HepG2 (cell line): ENCODE results near the gene SLC25A38. TPM values are rescaled to one million over a fixed set of nuclear protein-coding genes. Genes with fewer than 3 reads are reported as not detected.

Source experiments
- CBX2 ChIP-seq, 2 experiments: fragments of 200-600 bp in 1 of 2; sonication (generic); formaldehyde crosslinking in 1 of 2; IDR thresholded peaks; 2 replicates each; pipeline versions ENCODE4 v1.7.0 to v1.8.1; 2018 to 2022; ENCODE audit warnings: low read depth in 2 of 2, low read length in 1 of 2, mild to moderate bottlenecking in 1 of 2, missing genetic modification reagents in 1 of 2
- DBP ChIP-seq: sonication (generic); formaldehyde crosslinking; IDR thresholded peaks from 2 replicates; pipeline ENCODE4 v1.4.0; 2020; ENCODE audit warnings: missing genetic modification reagents; ENCODE audit errors: not compliant biosample characterization
- GLI4 ChIP-seq: sonication (generic); formaldehyde crosslinking; IDR thresholded peaks from 2 replicates; pipeline ENCODE4 v1.5.1; 2020; ENCODE audit warnings: missing genetic modification reagents, mild to moderate bottlenecking, moderate library complexity, borderline replicate concordance
- KAT7 ChIP-seq: IDR thresholded peaks from 2 replicates; pipeline ENCODE4 v1.6.1; 2018; ENCODE audit warnings: borderline replicate concordance, missing compliant biosample characterization
- KLF16 ChIP-seq, 2 experiments: sonication (generic) in 1 of 2; formaldehyde crosslinking in 1 of 2; IDR thresholded peaks; 2 replicates each; pipeline versions ENCODE4 v1.6.1 to v1.8.0; 2016 to 2023; ENCODE audit warnings: missing genetic modification reagents in 2 of 2, missing compliant biosample characterization in 1 of 2
- MAF1 ChIP-seq: sonication (generic); formaldehyde crosslinking; IDR thresholded peaks from 2 replicates; pipeline ENCODE4 v1.5.0; 2020; ENCODE audit warnings: missing genetic modification reagents, borderline replicate concordance
- MBNL3 ChIP-seq: fragments of 250-450 bp; sonication (Bioruptor Pico); conservative IDR thresholded peaks from 2 replicates; pipeline ENCODE4 v1.8.0; 2022; ENCODE audit warnings: mild to moderate bottlenecking, inconsistent platforms
- NFYC ChIP-seq: IDR thresholded peaks from 2 replicates; pipeline ENCODE4 v1.6.1; 2016; ENCODE audit warnings: missing genetic modification reagents, missing compliant biosample characterization
- ZBTB39 ChIP-seq: sonication (generic); formaldehyde crosslinking; IDR thresholded peaks from 2 replicates; pipeline ENCODE4 v1.5.0; 2020; ENCODE audit warnings: missing genetic modification reagents
- ZNF281 ChIP-seq: sonication (generic); formaldehyde crosslinking; IDR thresholded peaks from 2 replicates; pipeline ENCODE4 v1.4.0; 2020; ENCODE audit warnings: missing genetic modification reagents, borderline replicate concordance
- ZNF530 ChIP-seq: sonication (generic); formaldehyde crosslinking; IDR thresholded peaks from 2 replicates; pipeline ENCODE4 v1.5.0; 2020; ENCODE audit warnings: low read depth, mild to moderate bottlenecking, missing genetic modification reagents
- ZNF558 ChIP-seq: sonication (generic); formaldehyde crosslinking; IDR thresholded peaks from 2 replicates; pipeline ENCODE4 v1.9.0; 2022; ENCODE audit warnings: mild to moderate bottlenecking, missing genetic modification reagents, borderline replicate concordance
- ZNF710 ChIP-seq: sonication (generic); formaldehyde crosslinking; IDR thresholded peaks from 2 replicates; pipeline ENCODE4 v1.5.0; 2020; ENCODE audit warnings: mild to moderate bottlenecking, missing genetic modification reagents, borderline replicate concordance
- ZNF878 ChIP-seq: sonication (generic); formaldehyde crosslinking; IDR thresholded peaks from 2 replicates; pipeline ENCODE4 v1.8.1; 2023; ENCODE audit warnings: mild to moderate bottlenecking, missing genetic modification reagents, moderate library complexity
- polyA plus RNA-seq, 8 experiments: library from polyadenylated mRNA; depleted of rRNA in 3 of 8; stranded (reverse) in 7 of 8; unstranded in 1 of 8; fragments of >200 nt; fragmentation: Illumina TruSeq in 4 of 8; extraction: Trizol in 4 of 8; gene quantifications; 2 replicates each; pipeline versions ENCODE4 v1.2.1 to v1.2.3, GENCODE V29; 2011 to 2016; ENCODE audit warnings: low read depth in 4 of 8, missing spikeins in 1 of 8, mixed read lengths in 1 of 8; ENCODE audit not compliant: insufficient read depth in 1 of 8
- total RNA-seq, 5 experiments: library from RNA; depleted of rRNA; stranded (reverse); fragments of >200 nt; fragmentation: Illumina TruSeq; extraction: Trizol; gene quantifications; 2 replicates each; pipeline ENCODE4 v1.2.3, GENCODE V29; 2016; ENCODE audit warnings: low read depth in 1 of 5
- TF ChIP-seq, protein P1 (sequence below): sonication (generic); formaldehyde crosslinking; IDR thresholded peaks from 2 replicates; pipeline ENCODE4 v1.8.1; 2023; ENCODE audit warnings: mild to moderate bottlenecking, missing genetic modification reagents, borderline replicate concordance
- TF ChIP-seq, protein P2 (sequence below): sonication (generic); formaldehyde crosslinking; IDR thresholded peaks from 2 replicates; pipeline ENCODE4 v1.4.0; 2020; ENCODE audit warnings: mild to moderate bottlenecking, low read depth, missing genetic modification reagents

Gene SLC25A38
- total and polyA plus RNA-seq, 2 of the 13 experiments (the other 11 are each of a cell fraction or from before 2014, with no cell fraction given): 32.5 to 35.4 TPM

- TF ChIP-seq ZNF710 (CRISPR knock-in tag) (no peak), MBNL3 (CRISPR knock-in tag) (no peak), NFYC (peak; percentile 94), ZBTB39 (CRISPR knock-in tag) (0 out of 2 replicates have a peak, but pooled peaks have one; percentile 13), CBX2 (IDR thresholded peaks at IDR 0.05; ENCODE audit: low read depth, low read length) (no peak), CBX2 (CRISPR knock-in tag; IDR thresholded peaks at IDR 0.05; ENCODE audit: low read depth) (no peak), MAF1 (no peak), GLI4 (CRISPR knock-in tag) (no peak), ZNF558 (CRISPR knock-in tag) (no peak; the same call in 1 of the 2 replicates), KLF16 (CRISPR knock-in tag; IDR thresholded peaks at IDR 0.05) (0 out of 4 replicates have a peak, but pooled peaks of 1 of the 2 experiments have one; percentile 37), DBP (CRISPR knock-in tag) (no peak), KAT7 (CRISPR knock-in tag) (no peak; the same call in 1 of the 2 replicates), ZNF281 (CRISPR knock-in tag) (no peak; the same call in 1 of the 2 replicates), ZNF530 (CRISPR knock-in tag) (0 out of 2 replicates have a peak, but pooled peaks have one; percentile 59), ZNF878 (no peak)
- TF ChIP-seq, protein P1, sequence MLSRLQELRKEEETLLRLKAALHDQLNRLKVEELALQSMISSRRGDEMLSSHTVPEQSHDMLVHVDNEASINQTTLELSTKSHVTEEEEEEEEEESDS (CRISPR knock-in tag): no peak
- TF ChIP-seq, protein P2, sequence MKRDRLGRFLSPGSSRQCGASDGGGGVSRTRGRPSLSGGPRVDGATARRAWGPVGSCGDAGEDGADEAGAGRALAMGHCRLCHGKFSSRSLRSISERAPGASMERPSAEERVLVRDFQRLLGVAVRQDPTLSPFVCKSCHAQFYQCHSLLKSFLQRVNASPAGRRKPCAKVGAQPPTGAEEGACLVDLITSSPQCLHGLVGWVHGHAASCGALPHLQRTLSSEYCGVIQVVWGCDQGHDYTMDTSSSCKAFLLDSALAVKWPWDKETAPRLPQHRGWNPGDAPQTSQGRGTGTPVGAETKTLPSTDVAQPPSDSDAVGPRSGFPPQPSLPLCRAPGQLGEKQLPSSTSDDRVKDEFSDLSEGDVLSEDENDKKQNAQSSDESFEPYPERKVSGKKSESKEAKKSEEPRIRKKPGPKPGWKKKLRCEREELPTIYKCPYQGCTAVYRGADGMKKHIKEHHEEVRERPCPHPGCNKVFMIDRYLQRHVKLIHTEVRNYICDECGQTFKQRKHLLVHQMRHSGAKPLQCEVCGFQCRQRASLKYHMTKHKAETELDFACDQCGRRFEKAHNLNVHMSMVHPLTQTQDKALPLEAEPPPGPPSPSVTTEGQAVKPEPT: peak; percentile 61; the same call in 1 of the 2 replicates
These were observed 903 bp downstream of the SLC25A38 start (continued) for GRCh38 chr3:39383881-39384664.
